Body of pancreas (tissue), 4 donors: Measurements from ENCODE around the gene MAGI1.

Experiments
- POLR2A ChIP-seq, 3 donors: fragments of 450-650 bp; IDR thresholded peaks; one replicate each; pipeline ENCODE4 v1.6.1; 2016; ENCODE audit warnings: antibody characterized with exemption in 3 of 3, mild to moderate bottlenecking in 2 of 3
- TF ChIP-seq, protein P1 (sequence below), 7 experiments: fragments of 450-650 bp in 4 of 7; fragments of 200-600 bp in 3 of 7; sonication (generic) in 3 of 7; IDR thresholded peaks; one replicate each; pipeline ENCODE4 v1.5.1; 2016 to 2019; ENCODE audit warnings: antibody characterized with exemption in 7 of 7

DNA sequence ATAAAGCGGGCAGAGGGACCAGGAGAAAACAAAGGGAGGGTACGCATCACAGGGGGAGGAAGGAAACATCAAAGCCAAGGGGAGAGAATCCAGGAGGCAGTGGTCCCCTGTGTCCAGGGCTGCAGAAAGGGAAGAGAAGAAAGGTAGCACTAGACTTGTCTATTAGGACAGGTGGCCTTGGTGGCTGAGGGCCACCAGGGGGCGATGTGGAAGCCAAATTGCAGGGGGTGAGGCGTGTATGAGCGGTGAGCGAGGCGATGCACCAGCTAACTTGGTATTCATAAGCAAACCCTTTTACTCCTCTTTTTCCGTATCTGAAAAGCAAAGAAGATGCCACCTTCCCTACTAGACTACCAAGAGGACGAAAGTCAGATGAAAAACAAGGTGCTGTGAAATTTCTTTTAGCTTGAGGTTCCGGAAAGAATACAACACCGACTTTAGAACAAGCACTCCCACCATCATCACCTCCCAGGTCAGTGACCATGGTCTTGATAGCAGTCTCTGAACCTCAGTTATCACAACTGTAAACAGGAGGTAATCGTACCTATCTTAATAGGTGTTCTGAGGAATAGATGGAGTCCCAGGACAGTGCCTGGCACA lies 696.5 kb downstream of the MAGI1 start:
- no peak for TF ChIP-seq POLR2A (IDR thresholded peaks at IDR 0.05)
- TF ChIP-seq, protein P1, sequence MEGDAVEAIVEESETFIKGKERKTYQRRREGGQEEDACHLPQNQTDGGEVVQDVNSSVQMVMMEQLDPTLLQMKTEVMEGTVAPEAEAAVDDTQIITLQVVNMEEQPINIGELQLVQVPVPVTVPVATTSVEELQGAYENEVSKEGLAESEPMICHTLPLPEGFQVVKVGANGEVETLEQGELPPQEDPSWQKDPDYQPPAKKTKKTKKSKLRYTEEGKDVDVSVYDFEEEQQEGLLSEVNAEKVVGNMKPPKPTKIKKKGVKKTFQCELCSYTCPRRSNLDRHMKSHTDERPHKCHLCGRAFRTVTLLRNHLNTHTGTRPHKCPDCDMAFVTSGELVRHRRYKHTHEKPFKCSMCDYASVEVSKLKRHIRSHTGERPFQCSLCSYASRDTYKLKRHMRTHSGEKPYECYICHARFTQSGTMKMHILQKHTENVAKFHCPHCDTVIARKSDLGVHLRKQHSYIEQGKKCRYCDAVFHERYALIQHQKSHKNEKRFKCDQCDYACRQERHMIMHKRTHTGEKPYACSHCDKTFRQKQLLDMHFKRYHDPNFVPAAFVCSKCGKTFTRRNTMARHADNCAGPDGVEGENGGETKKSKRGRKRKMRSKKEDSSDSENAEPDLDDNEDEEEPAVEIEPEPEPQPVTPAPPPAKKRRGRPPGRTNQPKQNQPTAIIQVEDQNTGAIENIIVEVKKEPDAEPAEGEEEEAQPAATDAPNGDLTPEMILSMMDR (IDR thresholded peaks at IDR 0.05) = peak in 6 of 7 experiments; percentile 24 to 49 (median 38)
